Activated CD4-positive, alpha-beta memory T cell treated with anti-CD3 and anti-CD28 coated beads for 36 hours (primary cell): ENCODE results near the gene RFFL. TPM values are rescaled to one million over a fixed set of nuclear protein-coding genes. Genes with fewer than 3 reads are reported as not detected.
A peak's percentile ranks its signal among the peaks of the same experiment; 100 is the strongest.
"Not testable (repeated sequence)": the region's sequence is repeated elsewhere in the genome, so short reads cannot be mapped to it uniquely, and the experiment has no call there.

Experiments
- CTCF ChIA-PET: fragments of 350-600 bp; sonication (Branson Sonifier 250); formaldehyde crosslinking; loops from one replicate; lab custom pipeline; 2021; ENCODE audit warnings: antibody characterized with exemption, inconsistent platforms; lab: Charles Lee
- POLR2A ChIA-PET: fragments of 350-600 bp; sonication (Branson Sonifier 250); formaldehyde crosslinking; loops from one replicate; lab custom pipeline; 2021; ENCODE audit warnings: antibody characterized with exemption; lab: Charles Lee
- DNase-seq: peaks from one replicate; pipeline ENCODE4 v3.0.0-alpha.2; 2020
- H3K27ac Mint-ChIP-seq: one replicate; pipeline ENCODE4 v1.8.0; 2021; ENCODE audit warnings: mixed read lengths
- H3K27me3 Mint-ChIP-seq: one replicate; pipeline ENCODE4 v1.8.0; 2021; ENCODE audit warnings: mixed read lengths
- H3K36me3 Mint-ChIP-seq: one replicate; pipeline ENCODE4 v1.8.0; 2021; ENCODE audit warnings: mixed read lengths
- H3K4me1 Mint-ChIP-seq: one replicate; pipeline ENCODE4 v1.8.0; 2021; ENCODE audit warnings: low read depth, mixed read lengths
- H3K4me3 Mint-ChIP-seq: one replicate; pipeline ENCODE4 v1.8.0; 2021; ENCODE audit warnings: mild to moderate bottlenecking, mixed read lengths
- H3K9me3 Mint-ChIP-seq: one replicate; pipeline ENCODE4 v1.8.0; 2021; ENCODE audit warnings: mixed read lengths
- intact Hi-C: fragments of 100-400 bp; cut with micrococcal nuclease; formaldehyde crosslinking; loops from one replicate; pipeline ENCODE4 v1.15.1; 2023
- total RNA-seq, 2 experiments: library from RNA; stranded (reverse); gene quantifications; one replicate each; pipeline ENCODE4 v1.2.3, GENCODE V29; 2021

Gene RFFL
- total RNA-seq, 2 experiments from 2014 or later: 30.5 to 32.8 TPM

DNA sequence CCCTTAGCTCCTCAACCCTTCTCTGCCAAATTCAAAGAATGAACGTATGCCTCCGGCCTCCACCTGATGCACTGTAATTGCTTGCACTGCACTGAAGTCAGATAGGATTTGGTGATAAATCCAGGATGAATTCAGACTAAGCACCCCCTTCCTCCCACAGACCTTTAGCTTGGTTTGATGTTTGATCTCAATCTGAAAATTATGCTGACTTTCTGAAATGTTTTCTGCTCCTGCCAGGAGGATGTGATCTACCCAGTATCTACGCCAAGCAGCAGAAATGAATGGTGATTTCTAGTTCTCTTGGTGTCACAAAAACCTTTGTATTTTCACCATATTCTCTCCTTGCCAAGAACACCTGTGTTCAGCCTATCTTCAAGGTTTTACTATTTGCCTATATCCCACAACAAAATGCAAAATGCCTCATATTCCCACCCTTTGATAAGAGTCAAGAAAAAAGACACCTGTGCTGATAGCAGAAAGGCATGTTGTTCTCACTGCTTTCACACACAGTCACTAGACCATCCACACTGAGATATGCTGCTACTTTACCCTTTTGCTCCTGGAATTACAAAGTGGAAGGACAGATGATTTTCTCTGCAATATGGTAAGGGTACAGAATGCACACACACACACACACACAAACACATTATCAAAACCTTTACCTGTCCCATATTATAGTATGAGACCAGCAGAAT is 14.7 kb downstream of the RFFL start:
- no peak for DNase-seq
- CTCF ChIA-PET: interaction anchor here (1.3 to 1.4 kb wide), 2 partner anchors 71 to 165 kb away, joined by 3 to 5 read pairs; no protein-coding TSS in a partner anchor

DNA sequence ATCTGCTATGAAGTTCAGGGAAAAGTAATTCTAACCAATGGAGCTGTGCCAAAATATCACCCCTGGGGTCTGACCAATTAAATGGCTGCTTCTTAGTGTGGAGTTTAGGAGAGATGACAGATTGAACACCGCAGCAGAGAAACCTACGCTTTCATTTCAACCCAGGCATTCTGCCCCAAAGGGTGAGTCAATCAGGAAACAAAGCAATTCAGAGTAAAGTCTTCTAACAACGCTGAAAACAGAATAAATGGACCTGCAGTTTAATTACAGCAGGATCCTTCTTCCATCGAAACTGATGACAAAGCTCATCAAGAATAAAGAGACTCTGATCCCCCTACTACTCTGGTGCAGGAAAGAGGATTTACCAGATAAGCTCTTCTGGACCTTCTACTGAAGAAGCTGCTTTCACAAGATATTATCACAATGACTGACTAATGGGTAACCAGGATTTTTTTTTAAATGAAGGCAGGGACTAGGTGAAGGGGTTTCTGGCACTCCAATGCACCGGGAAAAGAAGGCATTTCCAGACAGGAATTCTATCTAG is 16.7 kb downstream of the RFFL start:
- peak; percentile 82 for DNase-seq
- H3K27ac Mint-ChIP-seq: peak overlapping the region; percentile 94
- ChIA-PET POLR2A (interaction anchor here (1.0 to 2.1 kb wide), 16 partner anchors 9 to 72 kb away, joined by 3 to 36 read pairs (median 4); partner anchors contain the start of genes LIG3 and RFFL), CTCF (interaction anchor here (0.6 to 2.2 kb wide), 9 partner anchors 17 to 48 kb away, joined by 3 to 14 read pairs (median 5); partner anchors contain the start of gene RFFL)
- peaks cover 69% of the 10 kb centered on the region for H3K4me1 Mint-ChIP-seq
- no peaks in the 10 kb centered on the region for H3K9me3 Mint-ChIP-seq
- intact Hi-C loops: loop anchor here (1.0 to 2.0 kb wide), 5 partner anchors 16 to 66 kb away; partner anchors contain the start of genes LIG3 and RFFL
- H3K36me3 Mint-ChIP-seq: peaks cover 4% of the 10 kb centered on the region
- H3K27me3 Mint-ChIP-seq: no peaks in the 10 kb centered on the region
- peak overlapping the region; percentile 72 for H3K4me3 Mint-ChIP-seq

More for the DNA sequence above, 14.7 kb downstream of the RFFL start:
- Mint-ChIP-seq H3K27ac (peak overlapping the region; percentile 41), H3K36me3 (peaks cover 2% of the 10 kb centered on the region), H3K4me1 (peaks cover 74% of the 10 kb centered on the region), H3K4me3 (peak overlapping the region; percentile 4), H3K9me3 (no peaks in the 10 kb centered on the region), H3K27me3 (no peaks in the 10 kb centered on the region)
- POLR2A ChIA-PET: interaction anchor here (1.1 kb wide), 1 partner anchor 10 kb away, joined by 3 read pairs; no protein-coding TSS in a partner anchor
- intact Hi-C loops: no loop called here

GRCh38 chr17:35046245-35046644 is 17.3 kb downstream of the RFFL start:
- Mint-ChIP-seq H3K27ac (peak overlapping the region; percentile 94), H3K4me3 (peak overlapping the region; percentile 72), H3K4me1 (peaks cover 64% of the 10 kb centered on the region), H3K9me3 (no peaks in the 10 kb centered on the region), H3K27me3 (no peaks in the 10 kb centered on the region), H3K36me3 (peaks cover 4% of the 10 kb centered on the region)
- DNase-seq: no peak
- intact Hi-C loops: loop anchor here (1.0 to 2.0 kb wide), 5 partner anchors 17 to 65 kb away; partner anchors contain the start of genes LIG3 and RFFL
- POLR2A ChIA-PET: interaction anchor here (1.0 to 2.1 kb wide), 16 partner anchors 9 to 73 kb away, joined by 3 to 36 read pairs (median 4); partner anchors contain the start of genes LIG3 and RFFL
- CTCF ChIA-PET: interaction anchor here (0.6 to 2.2 kb wide), 9 partner anchors 17 to 47 kb away, joined by 3 to 14 read pairs (median 5); partner anchors contain the start of gene RFFL

- intact Hi-C loops, H3K27me3 Mint-ChIP-seq, DNase-seq, H3K36me3 Mint-ChIP-seq, H3K9me3 Mint-ChIP-seq: not testable (repeated sequence)
- Mint-ChIP-seq H3K4me3 (peak overlapping the region; percentile 72), H3K4me1 (peaks cover 60% of the 10 kb centered on the region), H3K27ac (peak overlapping the region; percentile 94)
- CTCF ChIA-PET: interaction anchor here (1.9 kb wide), 1 partner anchor 28 kb away, joined by 6 read pairs; no protein-coding TSS in a partner anchor
- POLR2A ChIA-PET: interaction anchor here (0.7 to 2.1 kb wide), 2 partner anchors 23 to 90 kb away, joined by 3 to 23 read pairs; no protein-coding TSS in a partner anchor
Observed at GRCh38 chr17:35045458-35045979, 18.0 kb downstream of the RFFL start.

DNA sequence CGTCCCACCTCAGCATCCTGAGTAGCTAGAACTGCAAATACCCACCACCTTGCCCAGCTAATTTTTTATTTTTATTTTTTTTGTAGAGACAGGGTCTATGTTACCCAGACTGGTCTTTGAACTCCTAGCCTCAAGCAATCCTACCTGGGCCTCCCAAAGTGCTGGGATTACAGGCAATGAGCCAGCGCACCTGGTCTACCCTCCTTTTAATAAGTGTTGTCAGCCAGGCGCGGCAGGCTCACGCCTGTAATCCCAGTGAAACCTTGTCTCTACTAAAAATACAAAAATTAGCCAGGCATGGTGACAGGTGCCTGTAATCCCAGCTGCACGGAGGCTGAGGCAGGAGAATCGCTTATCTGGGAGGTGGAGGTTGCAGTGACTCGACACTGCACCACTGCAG is 19.3 kb downstream of the RFFL start:
- intact Hi-C loops: no loop called here
- POLR2A ChIA-PET: no interaction called here
- Mint-ChIP-seq H3K36me3 (peaks cover 9% of the 10 kb centered on the region), H3K9me3 (no peaks in the 10 kb centered on the region), H3K27me3 (no peaks in the 10 kb centered on the region), H3K4me3 (no peak overlapping the region), H3K4me1 (peaks cover 59% of the 10 kb centered on the region), H3K27ac (peak overlapping the region; percentile 38)
- DNase-seq: no peak
- CTCF ChIA-PET: interaction anchor here (0.6 to 0.8 kb wide), 3 partner anchors 19 to 493 kb away, joined by 3 to 6 read pairs (median 3); partner anchors contain the start of genes RFFL and SLFN12L

- no peaks in the 10 kb centered on the region for H3K9me3 Mint-ChIP-seq
- H3K27ac Mint-ChIP-seq: no peak overlapping the region
Observed at GRCh38 chr17:35041390-35041789, 22.1 kb downstream of the RFFL start.

GRCh38 chr17:35038453-35038852 is 25.1 kb downstream of the RFFL start:
- Mint-ChIP-seq H3K27ac (no peak overlapping the region), H3K27me3 (no peaks in the 10 kb centered on the region), H3K9me3 (no peaks in the 10 kb centered on the region), H3K4me1 (peaks cover 23% of the 10 kb centered on the region), H3K36me3 (peaks cover 7% of the 10 kb centered on the region), H3K4me3 (no peak overlapping the region)
- ChIA-PET CTCF (no interaction called here), POLR2A (no interaction called here)
- no peak for DNase-seq
- intact Hi-C loops: no loop called here

More at GRCh38 chr17:35041390-35041789, 22.1 kb downstream of the RFFL start:
- Mint-ChIP-seq H3K4me1 (peaks cover 46% of the 10 kb centered on the region), H3K4me3 (no peak overlapping the region), H3K36me3 (peaks cover 7% of the 10 kb centered on the region), H3K27me3 (no peaks in the 10 kb centered on the region)
- intact Hi-C loops: no loop called here
- ChIA-PET CTCF (interaction anchor here (1.4 kb wide), 1 partner anchor 48 kb away, joined by 7 read pairs; no protein-coding TSS in a partner anchor), POLR2A (interaction anchor here (0.6 kb wide), 1 partner anchor 45 kb away, joined by 3 read pairs; no protein-coding TSS in a partner anchor)
- DNase-seq: no peak

DNA sequence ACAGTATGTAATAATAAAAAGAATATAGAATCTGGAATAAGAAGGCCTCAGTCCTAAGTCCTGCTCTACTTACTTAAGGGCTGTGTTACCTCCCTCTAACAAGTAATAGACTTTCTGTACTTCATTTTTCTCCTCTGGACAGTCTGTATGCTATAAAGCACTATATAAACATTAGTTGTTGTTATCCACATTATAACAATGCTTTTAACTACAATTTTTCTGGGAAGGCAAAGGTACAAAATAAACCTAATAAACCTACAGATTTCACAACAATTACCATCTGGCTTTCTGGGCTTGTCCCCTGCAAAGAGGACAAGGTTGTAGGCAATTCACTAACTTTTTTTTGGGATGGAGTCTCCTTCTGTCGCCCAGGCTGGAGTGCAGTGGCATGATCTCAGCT is 32.7 kb downstream of the RFFL start:
- ChIA-PET CTCF (interaction anchor here (1.0 to 1.3 kb wide), 2 partner anchors 8 to 59 kb away, joined by 3 to 5 read pairs; no protein-coding TSS in a partner anchor), POLR2A (no interaction called here)

GRCh38 chr17:35028531-35029262 is 34.8 kb downstream of the RFFL start:
- DNase-seq: no peak
- ChIA-PET POLR2A (interaction anchor here (1.3 to 1.5 kb wide), 2 partner anchors 18 to 35 kb away, joined by 4 to 7 read pairs; partner anchors contain the start of gene RFFL), CTCF (interaction anchor here (0.6 to 1.5 kb wide), 7 partner anchors 9 to 735 kb away, joined by 3 to 5 read pairs (median 3); no protein-coding TSS in a partner anchor)
- no peaks in the 10 kb centered on the region for H3K27me3 Mint-ChIP-seq
- intact Hi-C loops: no loop called here
- H3K27ac Mint-ChIP-seq: peak overlapping the region; percentile 75
- H3K9me3 Mint-ChIP-seq: no peaks in the 10 kb centered on the region
- peaks cover 37% of the 10 kb centered on the region for H3K4me1 Mint-ChIP-seq
- no peak overlapping the region for H3K4me3 Mint-ChIP-seq
- no peaks in the 10 kb centered on the region for H3K36me3 Mint-ChIP-seq

More for the DNA sequence above, 32.7 kb downstream of the RFFL start:
- H3K36me3 Mint-ChIP-seq: no peaks in the 10 kb centered on the region
- DNase-seq: no peak
- no peak overlapping the region for H3K27ac Mint-ChIP-seq
- no peak overlapping the region for H3K4me3 Mint-ChIP-seq
- peaks cover 28% of the 10 kb centered on the region for H3K4me1 Mint-ChIP-seq
- no peaks in the 10 kb centered on the region for H3K27me3 Mint-ChIP-seq
- no peaks in the 10 kb centered on the region for H3K9me3 Mint-ChIP-seq
- intact Hi-C loops: no loop called here

GRCh38 chr17:35028097-35028496 is 35.4 kb downstream of the RFFL start:
- H3K9me3 Mint-ChIP-seq, H3K4me3 Mint-ChIP-seq, DNase-seq, intact Hi-C loops, H3K36me3 Mint-ChIP-seq, H3K27me3 Mint-ChIP-seq: not testable (repeated sequence)
- peak overlapping the region; percentile 75 for H3K27ac Mint-ChIP-seq
- peaks cover 41% of the 10 kb centered on the region for H3K4me1 Mint-ChIP-seq
- ChIA-PET CTCF (interaction anchor here (0.9 to 1.5 kb wide), 3 partner anchors 29 to 61 kb away, joined by 3 to 5 read pairs (median 4); no protein-coding TSS in a partner anchor), POLR2A (interaction anchor here (1.3 to 1.5 kb wide), 2 partner anchors 19 to 36 kb away, joined by 4 to 7 read pairs; partner anchors contain the start of gene RFFL)

GRCh38 chr17:35025541-35025940 is 38.0 kb downstream of the RFFL start:
- Mint-ChIP-seq H3K9me3 (no peaks in the 10 kb centered on the region), H3K4me3 (no peak overlapping the region), H3K27ac (peak overlapping the region; percentile 52), H3K27me3 (no peaks in the 10 kb centered on the region), H3K36me3 (peaks cover 9% of the 10 kb centered on the region), H3K4me1 (peaks cover 54% of the 10 kb centered on the region)
- DNase-seq: no peak
- intact Hi-C loops: no loop called here
- ChIA-PET CTCF (no interaction called here), POLR2A (interaction anchor here (0.8 to 0.9 kb wide), 2 partner anchors 62 to 705 kb away, joined by 3 read pairs; no protein-coding TSS in a partner anchor)
